Smooth muscle cell of the brain vasculature (primary cell): ENCODE results near the gene VRK1.
A peak's percentile ranks its signal among the peaks of the same experiment; 100 is the strongest.

Experiments used
- DNase-seq: peaks from one replicate; pipeline ENCODE4 v3.0.0-alpha.2; 2012; ENCODE audit warnings: low read depth, low spot score

VRK1 gene

DNA sequence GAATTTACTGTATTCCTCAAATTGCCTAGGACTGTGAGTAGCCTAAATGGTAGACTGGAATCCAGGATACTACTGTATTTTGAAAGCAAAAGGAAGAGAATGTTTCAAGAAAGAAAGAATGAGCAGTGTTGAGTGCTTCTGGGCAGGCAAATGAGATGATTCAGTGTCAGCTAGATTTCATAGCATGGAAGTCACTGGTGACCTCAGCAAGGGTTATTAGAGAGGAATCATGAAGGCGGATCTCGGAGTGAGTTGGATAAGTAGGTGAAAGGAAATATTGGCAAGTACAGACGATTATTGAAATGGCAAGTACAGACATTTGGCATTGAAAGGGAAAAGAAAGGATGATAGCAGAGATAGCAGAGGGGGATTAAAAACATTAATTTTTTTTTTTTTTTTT, 27.1 kb downstream of the VRK1 start:
- DNase-seq, result no peak

GRCh38 chr14:96826818-96827217, 29.6 kb downstream of the VRK1 start:
- DNase-seq, result no peak

- DNase-seq, result no peak
These were observed 30.1 kb downstream of the VRK1 start for GRCh38 chr14:96827290-96827689.

- DNase-seq, result no peak
These were observed 32.6 kb downstream of the VRK1 start for GRCh38 chr14:96829791-96830190.

DNA sequence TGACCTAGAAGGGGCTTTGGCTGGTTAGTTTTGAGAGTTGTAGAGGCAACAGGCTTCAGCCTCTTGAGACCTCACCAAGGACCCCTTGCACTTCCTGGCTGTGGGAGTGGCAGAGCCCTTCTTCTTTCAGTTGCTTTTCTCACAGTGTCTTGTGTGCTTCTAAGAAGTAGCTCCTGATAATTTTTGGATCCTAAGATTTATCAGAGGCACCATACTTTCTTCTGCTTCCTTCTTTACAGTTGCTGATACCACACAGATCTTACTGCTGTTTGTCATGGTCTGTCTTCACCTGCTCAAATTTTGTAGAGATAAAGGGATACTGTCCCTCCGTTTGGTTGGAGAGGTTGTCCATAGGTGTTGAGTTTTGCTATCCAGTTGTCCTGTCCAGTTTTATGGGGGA, 33.8 kb downstream of the VRK1 start:
- DNase-seq, result no peak

DNA sequence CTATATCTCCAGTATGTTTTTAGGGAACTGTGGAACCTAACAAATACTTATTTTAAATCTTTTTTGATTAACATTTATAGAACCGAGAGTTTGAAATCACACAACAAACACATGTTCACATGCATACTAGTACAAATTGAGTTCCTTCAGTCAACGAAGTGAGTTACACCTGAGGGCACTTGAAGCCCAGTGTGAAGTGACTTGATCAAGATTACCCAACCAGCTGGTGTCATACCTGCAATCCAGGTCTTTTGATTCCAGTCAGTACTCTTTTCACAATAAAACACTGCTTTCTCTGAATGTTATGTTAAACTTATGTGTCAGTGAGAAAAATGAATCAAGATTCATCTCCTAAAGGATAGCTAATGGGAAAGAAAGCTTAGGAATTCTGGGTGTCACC, 35.2 kb downstream of the VRK1 start:
- no peak for DNase-seq

DNA sequence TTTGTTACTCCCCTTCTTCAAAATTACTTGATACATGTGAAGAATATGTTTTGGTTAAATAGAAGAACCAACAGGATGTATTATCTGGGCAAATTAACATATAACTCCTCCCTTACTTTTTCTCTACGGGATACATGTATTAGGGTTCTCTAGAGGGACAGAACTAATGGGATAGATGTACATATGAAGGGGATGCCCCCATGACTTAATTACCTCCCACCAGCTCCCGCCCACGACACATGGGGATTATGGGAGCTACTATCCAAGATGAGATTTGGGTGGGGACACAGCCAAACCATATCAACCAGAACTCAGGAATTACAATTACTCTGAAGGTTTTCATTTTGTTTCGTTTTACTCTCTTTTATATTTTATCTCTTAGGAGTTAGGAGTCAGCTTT, 41.3 kb downstream of the VRK1 start:
- no peak for DNase-seq

GRCh38 chr14:96839251-96839650, 42.1 kb downstream of the VRK1 start:
- no peak for DNase-seq

- DNase-seq, result no peak
These were observed 46.0 kb downstream of the VRK1 start for GRCh38 chr14:96843137-96843536.

DNA sequence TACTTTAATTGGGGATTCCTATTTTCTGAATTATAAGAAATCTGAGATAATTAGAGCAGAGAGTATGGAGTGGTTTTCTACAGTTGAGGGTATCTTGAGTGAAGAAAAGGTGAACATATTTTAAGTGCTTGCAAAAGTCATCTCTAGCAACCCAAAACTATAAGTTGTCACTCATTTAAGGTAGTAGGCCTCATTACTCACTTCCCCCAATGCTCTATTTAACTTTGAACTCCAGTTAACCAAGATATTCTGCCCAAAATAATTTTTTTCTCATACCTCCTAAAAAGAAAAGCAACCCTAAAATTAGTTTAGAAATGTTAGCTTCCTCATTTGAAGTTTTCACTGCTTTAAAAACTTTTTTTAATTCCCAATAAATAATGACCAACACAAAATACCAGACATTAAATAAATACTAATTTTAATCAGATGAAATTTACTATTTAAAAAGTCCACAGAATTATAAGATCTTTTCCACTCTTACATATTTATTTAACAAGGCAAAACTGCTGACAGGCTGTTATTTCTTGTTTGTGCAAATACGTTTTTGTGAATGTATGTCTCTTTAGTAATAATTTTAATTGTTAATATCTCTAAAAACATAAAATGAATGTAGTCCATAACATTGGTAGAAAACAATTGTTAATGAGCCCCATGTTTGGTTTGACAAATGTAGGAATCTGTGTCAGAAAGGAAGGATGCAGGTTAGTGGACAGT, 47.8 kb downstream of the VRK1 start:
- DNase-seq, result no peak

GRCh38 chr14:96847451-96847850, 50.3 kb downstream of the VRK1 start:
- DNase-seq, result no peak

DNA sequence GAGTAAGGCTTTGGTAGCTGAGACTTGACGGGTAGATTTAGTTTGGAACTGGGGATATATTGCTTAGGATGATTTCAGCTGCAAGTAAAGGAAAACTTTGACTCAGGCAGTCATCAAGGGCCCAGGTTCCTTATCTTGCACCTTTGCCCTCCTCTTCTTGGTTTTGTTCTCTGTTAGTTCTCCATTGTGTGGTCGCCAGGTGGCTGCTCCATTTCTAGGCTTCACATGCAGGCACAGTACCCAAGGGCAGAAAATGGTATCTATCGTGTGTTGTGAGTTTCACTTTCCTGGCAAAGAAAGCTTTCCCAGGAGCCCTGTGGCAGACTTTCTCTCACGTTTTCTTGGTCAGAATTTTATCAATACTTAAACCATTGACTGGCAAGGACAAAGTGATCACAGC, 50.8 kb downstream of the VRK1 start:
- no peak for DNase-seq

- no peak for DNase-seq
These were observed 52.6 kb downstream of the VRK1 start for GRCh38 chr14:96849733-96850132.

- no peak for DNase-seq
These were observed 54.7 kb downstream of the VRK1 start for GRCh38 chr14:96851694-96852381.

DNA sequence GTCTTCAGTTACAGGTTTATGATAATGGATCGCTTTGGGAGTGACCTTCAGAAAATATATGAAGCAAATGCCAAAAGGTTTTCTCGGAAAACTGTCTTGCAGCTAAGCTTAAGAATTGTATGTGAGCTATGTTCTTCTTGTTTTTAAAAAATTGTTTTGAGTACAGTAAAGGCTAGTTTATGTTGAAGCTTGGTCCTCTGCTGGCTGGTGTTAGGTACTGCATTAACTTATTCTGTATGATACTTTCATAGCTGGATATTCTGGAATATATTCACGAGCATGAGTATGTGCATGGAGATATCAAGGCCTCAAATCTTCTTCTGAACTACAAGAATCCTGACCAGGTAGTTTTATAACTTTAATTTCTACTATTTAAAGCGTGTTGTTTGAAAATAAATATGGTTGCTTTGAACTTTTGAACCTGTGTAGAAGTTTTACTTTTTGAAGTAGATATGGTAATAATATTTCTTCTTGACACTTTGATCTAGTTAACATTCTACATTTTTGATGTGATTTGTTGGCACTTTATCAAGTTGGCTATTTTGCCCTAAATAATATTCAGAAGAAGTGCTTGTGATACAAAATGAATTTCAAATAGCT, 55.7 kb downstream of the VRK1 start:
- DNase-seq, result peak; percentile 17

- DNase-seq, result no peak
These were observed 61.5 kb downstream of the VRK1 start for GRCh38 chr14:96858643-96859042.

DNA sequence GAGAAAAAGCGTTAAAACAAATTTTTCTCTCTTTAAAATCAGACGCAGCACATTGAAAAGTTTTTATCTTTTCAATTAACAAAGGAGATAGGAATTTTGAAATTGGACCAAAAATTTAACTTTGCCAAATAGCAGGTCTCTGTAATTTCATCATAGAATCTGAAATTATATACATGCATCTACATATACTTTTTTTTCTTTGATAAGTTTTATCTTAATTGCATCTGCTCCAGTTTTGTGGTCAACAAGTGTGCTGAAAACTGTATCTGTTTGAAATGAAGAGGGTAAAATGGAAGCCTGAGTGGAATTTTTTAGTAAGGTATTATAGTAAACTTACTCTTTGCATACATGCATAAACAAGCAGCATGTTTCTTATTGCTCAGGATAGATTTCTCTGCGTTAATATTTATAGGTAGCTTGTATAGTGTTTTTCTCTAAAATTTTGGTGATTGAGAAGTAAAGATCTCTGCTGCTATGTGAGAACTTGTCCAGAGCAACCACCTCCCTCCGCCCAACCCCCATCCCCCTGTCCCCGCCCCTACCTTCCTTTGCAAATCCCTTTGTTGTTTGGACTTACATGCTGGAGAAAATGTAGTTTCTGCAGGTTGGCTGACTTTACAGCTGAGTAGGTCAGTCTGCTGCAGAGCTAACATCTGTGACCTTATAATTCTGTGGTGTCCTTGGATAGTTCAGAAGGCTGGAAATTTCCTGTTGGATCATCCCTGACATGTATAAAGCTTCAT, 64.6 kb downstream of the VRK1 start:
- DNase-seq, result no peak

DNA sequence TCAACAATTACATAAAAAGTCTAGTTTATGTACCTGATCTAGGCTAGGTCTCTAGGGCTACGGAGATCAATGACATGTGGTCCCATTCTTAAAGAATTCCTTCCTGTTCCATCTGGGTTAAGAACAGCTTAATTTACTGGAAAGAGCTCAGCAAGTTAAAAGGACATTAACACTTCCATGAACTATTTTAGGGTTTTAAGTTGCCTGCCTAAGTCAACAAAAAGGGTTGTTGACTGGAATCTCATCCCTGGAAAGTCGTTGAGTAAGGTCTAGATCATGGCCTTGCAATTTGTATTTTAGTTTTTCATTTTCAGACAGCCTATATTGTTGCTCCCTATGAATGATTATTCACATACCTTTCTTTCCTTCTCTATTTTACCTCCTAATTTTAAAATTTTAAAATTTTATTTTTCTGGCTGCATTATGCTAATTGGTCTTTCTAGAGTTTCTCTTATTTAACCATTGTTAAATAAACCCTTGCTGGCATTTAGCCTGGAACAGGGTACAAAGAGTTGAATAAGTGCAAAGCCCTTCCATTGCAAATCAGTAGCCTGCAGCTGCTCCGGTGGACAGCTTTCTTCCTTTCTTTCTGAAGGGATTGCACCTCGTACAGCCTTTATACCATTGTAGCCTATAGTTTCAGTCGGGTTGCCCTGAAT, 66.3 kb downstream of the VRK1 start:
- no peak for DNase-seq

DNA sequence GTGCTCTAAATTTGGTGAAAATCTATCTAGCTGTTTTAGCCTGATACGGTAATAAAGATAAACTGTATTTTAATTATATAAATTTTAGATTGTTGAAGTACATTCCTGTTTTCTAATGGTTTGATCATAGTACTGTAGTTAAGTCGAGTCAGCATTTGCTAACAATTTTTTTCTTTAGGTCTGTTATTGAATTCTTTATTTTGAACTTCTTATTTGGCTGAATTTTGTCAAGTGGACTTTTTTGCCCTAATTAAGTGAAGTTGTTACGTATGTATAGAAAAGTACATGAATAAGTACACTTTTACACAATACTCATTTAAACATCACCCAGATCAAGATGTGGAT, 66.8 kb downstream of the VRK1 start:
- no peak for DNase-seq

DNA sequence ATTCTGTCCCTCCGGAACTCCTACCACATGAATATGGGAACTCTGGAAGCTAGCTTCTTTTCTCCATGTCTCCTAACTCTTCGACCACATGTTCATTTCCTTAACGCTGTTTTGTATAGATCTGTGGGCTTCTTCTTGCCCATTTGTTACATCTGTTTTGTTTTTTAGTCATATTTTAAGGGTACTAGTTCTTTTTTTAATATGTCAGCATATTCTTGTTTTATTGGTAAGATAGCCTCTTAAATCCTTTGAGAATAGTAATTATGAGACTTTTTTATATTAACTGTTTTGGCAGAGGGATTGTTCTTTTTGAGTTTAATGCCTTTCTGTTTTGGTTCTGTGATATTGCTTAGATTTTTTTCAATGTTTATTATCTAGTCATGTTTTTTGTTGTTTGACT, 70.5 kb downstream of the VRK1 start:
- DNase-seq, result no peak

- DNase-seq, result no peak
These were observed 76.9 kb downstream of the VRK1 start for GRCh38 chr14:96874127-96874526.

GRCh38 chr14:96876747-96877146, 79.6 kb downstream of the VRK1 start:
- DNase-seq, result no peak
